ENCODE results near the gene TMEM62. TPM values are rescaled to one million over a fixed set of nuclear protein-coding genes. Genes with fewer than 3 reads are reported as not detected.

Gene TMEM62
- total and polyA plus RNA-seq, 9 of the 15 experiments (the other 6 are each of a cell fraction or from before 2014, with no cell fraction given), result 4.4 to 16.6 (median 11.1) TPM

DNA sequence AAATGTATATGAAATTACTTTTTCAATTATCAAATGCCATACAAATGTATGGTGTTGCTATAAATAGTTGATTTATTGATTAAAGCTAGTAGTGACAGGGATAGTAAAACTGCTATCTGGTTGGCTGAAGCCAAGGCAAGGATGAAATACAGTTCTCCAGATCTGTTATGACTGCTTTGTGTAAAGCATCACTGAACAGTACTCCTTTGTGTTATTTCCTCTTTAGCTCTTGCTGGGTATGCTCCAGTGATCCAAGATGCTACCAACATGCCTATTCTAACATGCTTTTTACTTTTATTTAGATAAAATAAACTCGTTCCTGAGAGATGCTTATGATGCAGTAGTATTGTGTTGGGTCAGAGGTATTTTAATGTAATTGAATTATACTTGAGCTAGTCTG, 15.1 kb upstream of the TMEM62 start:
- TF ChIP-seq DMBX1 (CRISPR knock-in tag; IDR thresholded peaks at IDR 0.05; ENCODE audit: borderline replicate concordance) (no peak), TRIM28 (IDR thresholded peaks at IDR 0.05) (no peak), PHF20 (IDR thresholded peaks at IDR 0.05; ENCODE audit: partially characterized antibody) (no peak), ZKSCAN8 (CRISPR knock-in tag; IDR thresholded peaks at IDR 0.05) (no peak), ZNF77 (CRISPR knock-in tag; IDR thresholded peaks at IDR 0.05) (no peak), ZNF785 (CRISPR knock-in tag; IDR thresholded peaks at IDR 0.05) (no peak)
- TF ChIP-seq, protein P1, sequence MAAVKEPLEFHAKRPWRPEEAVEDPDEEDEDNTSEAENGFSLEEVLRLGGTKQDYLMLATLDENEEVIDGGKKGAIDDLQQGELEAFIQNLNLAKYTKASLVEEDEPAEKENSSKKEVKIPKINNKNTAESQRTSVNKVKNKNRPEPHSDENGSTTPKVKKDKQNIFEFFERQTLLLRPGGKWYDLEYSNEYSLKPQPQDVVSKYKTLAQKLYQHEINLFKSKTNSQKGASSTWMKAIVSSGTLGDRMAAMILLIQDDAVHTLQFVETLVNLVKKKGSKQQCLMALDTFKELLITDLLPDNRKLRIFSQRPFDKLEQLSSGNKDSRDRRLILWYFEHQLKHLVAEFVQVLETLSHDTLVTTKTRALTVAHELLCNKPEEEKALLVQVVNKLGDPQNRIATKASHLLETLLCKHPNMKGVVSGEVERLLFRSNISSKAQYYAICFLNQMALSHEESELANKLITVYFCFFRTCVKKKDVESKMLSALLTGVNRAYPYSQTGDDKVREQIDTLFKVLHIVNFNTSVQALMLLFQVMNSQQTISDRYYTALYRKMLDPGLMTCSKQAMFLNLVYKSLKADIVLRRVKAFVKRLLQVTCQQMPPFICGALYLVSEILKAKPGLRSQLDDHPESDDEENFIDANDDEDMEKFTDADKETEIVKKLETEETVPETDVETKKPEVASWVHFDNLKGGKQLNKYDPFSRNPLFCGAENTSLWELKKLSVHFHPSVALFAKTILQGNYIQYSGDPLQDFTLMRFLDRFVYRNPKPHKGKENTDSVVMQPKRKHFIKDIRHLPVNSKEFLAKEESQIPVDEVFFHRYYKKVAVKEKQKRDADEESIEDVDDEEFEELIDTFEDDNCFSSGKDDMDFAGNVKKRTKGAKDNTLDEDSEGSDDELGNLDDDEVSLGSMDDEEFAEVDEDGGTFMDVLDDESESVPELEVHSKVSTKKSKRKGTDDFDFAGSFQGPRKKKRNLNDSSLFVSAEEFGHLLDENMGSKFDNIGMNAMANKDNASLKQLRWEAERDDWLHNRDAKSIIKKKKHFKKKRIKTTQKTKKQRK (IDR thresholded peaks at IDR 0.05; ENCODE audit: borderline replicate concordance, low read depth, low read length), result no peak
- Histone ChIP-seq H3K27me3 (ENCODE audit: control insufficient read depth in 2 of 2, insufficient read depth in 2 of 2, low read length in 2 of 2) (no peaks in the 10 kb centered on the region), H3K9me3 (replicated peaks; ENCODE audit: control insufficient read depth, insufficient read depth, low read depth, low read length) (no peaks in the 10 kb centered on the region), H3K27ac (ENCODE audit: extremely low read depth, low read depth, low read length) (no peak overlapping the region), H3K9me1 (ENCODE audit: control insufficient read depth, insufficient read depth, low read length) (no peaks in the 10 kb centered on the region), H3K36me3 (ENCODE audit: control insufficient read depth, insufficient read depth, low read length) (no peaks in the 10 kb centered on the region), H4K20me1 (replicated peaks; ENCODE audit: control insufficient read depth, insufficient read depth, low read length) (no peaks in the 10 kb centered on the region), H3K4me2 (ENCODE audit: insufficient read depth, low read length) (no peak overlapping the region), H3K79me2 (ENCODE audit: control insufficient read depth, insufficient read depth, low read length) (no peaks in the 10 kb centered on the region), H3K4me3 (no peak overlapping the region), H3K9ac (ENCODE audit: insufficient read depth in 1 of 2, low read depth in 2 of 2, low read length in 2 of 2) (no peak overlapping the region), H3K4me1 (replicated peaks in 1 of 2; ENCODE audit: control insufficient read depth in 2 of 2, insufficient read depth in 2 of 2, low read length in 2 of 2) (peaks cover 8% of the 10 kb centered on the region in 2 experiments; a peak in 3 of 5 replicates), H2AFZ (ENCODE audit: low read depth, low read length) (0 out of 2 replicates have a peak overlapping the region, but pooled peaks have one; percentile 4)
- WGBS (ENCODE audit: insufficient coverage, low coverage, missing lambda C conversion rate), result 19% methylated on average over 1 of the region's 1 CpG
- intact Hi-C loops (cut with micrococcal nuclease) (no loop called here), in situ Hi-C loops (cut with MboI) (no loop called here)
- ChIA-PET POLR2A (interaction anchor here (0.8 kb wide), 1 partner anchor 15 kb away, joined by 3 read pairs; no protein-coding TSS in a partner anchor), CTCF (ENCODE audit: low intra/inter-chr PET ratio) (no interaction called here)
- BruUV-seq (replicated peaks), result no TSS peak
- no peak for FAIRE-seq
- no peak for DNase-seq (ENCODE audit: extremely low read depth in 1 of 4, low spot score in 3 of 4)
- ATAC-seq, result no peak

Measured in K562 (cell line).